HEK293 (cell line): ENCODE measurements around the gene PAIP2.

Experiments
- CTCF ChIA-PET: fragments of 350-600 bp; formaldehyde crosslinking; extraction: SDS; loops from one replicate; lab custom pipeline; 2021; ENCODE audit warnings: antibody characterized with exemption; lab: Yijun Ruan, JAX
- POLR2A ChIA-PET: fragments of 300-600 bp; formaldehyde crosslinking; extraction: SDS; loops from one replicate; lab custom pipeline; 2020; ENCODE audit warnings: antibody characterized with exemption, inconsistent platforms; lab: Yijun Ruan, JAX
- H3K27ac ChIP-seq: fragments of 200-500 bp; sonication (Bioruptor generic); 2 replicates; pipeline ENCODE4 v1.5.1; 2014; ENCODE audit warnings: low read depth, low read length, control low read depth, inconsistent platforms; ENCODE audit errors: extremely low read depth
- H3K36me3 ChIP-seq, 2 experiments: fragments of 200-500 bp in 1 of 2; sonication (Bioruptor generic) in 1 of 2; 1 replicate in 1 of 2; 2 replicates in 1 of 2; pipeline ENCODE4 v1.5.1; 2014 to 2017; ENCODE audit warnings: inconsistent platforms in 2 of 2, low read length in 2 of 2; ENCODE audit not compliant: control insufficient read depth in 2 of 2, insufficient read depth in 1 of 2
- H3K4me1 ChIP-seq: fragments of 200-500 bp; sonication (Bioruptor generic); 2 replicates; pipeline ENCODE4 v1.5.1; 2014; ENCODE audit warnings: mild to moderate bottlenecking, low read length, inconsistent platforms; ENCODE audit not compliant: control insufficient read depth, insufficient read depth
- H3K4me3 ChIP-seq: 2 replicates; pipeline ENCODE4 v1.5.1; 2011; ENCODE audit warnings: low read depth, mild to moderate bottlenecking, control low read depth, low read length, moderate library complexity
- H3K9me3 ChIP-seq: fragments of 200-500 bp; sonication (Bioruptor generic); 2 replicates; pipeline ENCODE4 v1.5.1; 2014; ENCODE audit warnings: low read depth, low read length, inconsistent platforms; ENCODE audit not compliant: control insufficient read depth, insufficient read depth
- BCL11A ChIP-seq: fragments of 450-650 bp; formaldehyde crosslinking; IDR thresholded peaks from 2 replicates; pipeline ENCODE4 v1.5.1; 2016; ENCODE audit warnings: low read depth, missing biosample characterization, missing genetic modification characterization
- IKZF3 ChIP-seq: fragments of 450-650 bp; IDR thresholded peaks from 2 replicates; pipeline ENCODE4 v1.5.0; 2018; ENCODE audit warnings: missing biosample characterization, mild to moderate bottlenecking, missing genetic modification characterization, moderate library complexity
- KLF9 ChIP-seq: fragments of 450-650 bp; formaldehyde crosslinking; IDR thresholded peaks from 2 replicates; pipeline ENCODE4 v1.5.1; 2016; ENCODE audit warnings: missing biosample characterization, missing genetic modification characterization, low read depth
- OVOL3 ChIP-seq: fragments of 450-650 bp; formaldehyde crosslinking; IDR thresholded peaks from 2 replicates; pipeline ENCODE4 v1.5.1; 2016; ENCODE audit warnings: missing biosample characterization, missing genetic modification characterization
- REPIN1 ChIP-seq: fragments of 450-650 bp; formaldehyde crosslinking; IDR thresholded peaks from 2 replicates; pipeline ENCODE4 v1.5.1; 2017; ENCODE audit warnings: missing biosample characterization, missing genetic modification characterization, low read depth
- SCRT2 ChIP-seq: fragments of 450-650 bp; formaldehyde crosslinking; IDR thresholded peaks from 2 replicates; pipeline ENCODE4 v1.5.1; 2016; ENCODE audit warnings: missing biosample characterization, missing genetic modification characterization
- SP3 ChIP-seq: fragments of 450-650 bp; formaldehyde crosslinking; IDR thresholded peaks from 2 replicates; pipeline ENCODE4 v1.5.1; 2016; ENCODE audit warnings: missing biosample characterization, missing genetic modification characterization
- ZBTB48 ChIP-seq: fragments of 450-650 bp; formaldehyde crosslinking; IDR thresholded peaks from 2 replicates; pipeline ENCODE4 v1.5.1; 2016; ENCODE audit warnings: missing biosample characterization, missing genetic modification characterization
- ZFHX2 ChIP-seq: fragments of 450-650 bp; formaldehyde crosslinking; conservative IDR thresholded peaks from 2 replicates; pipeline ENCODE4 v1.5.1; 2016; ENCODE audit warnings: missing biosample characterization, missing genetic modification characterization
- ZNF335 ChIP-seq: fragments of 450-650 bp; formaldehyde crosslinking; conservative IDR thresholded peaks from 2 replicates; pipeline ENCODE4 v1.5.1; 2016; ENCODE audit warnings: missing biosample characterization, missing genetic modification characterization
- ZNF394 ChIP-seq: fragments of 450-650 bp; formaldehyde crosslinking; IDR thresholded peaks from 2 replicates; pipeline ENCODE4 v1.5.1; 2016; ENCODE audit warnings: missing biosample characterization, missing genetic modification characterization, mild to moderate bottlenecking, moderate library complexity, borderline replicate concordance
- ZNF423 ChIP-seq: fragments of 450-650 bp; formaldehyde crosslinking; IDR thresholded peaks from 2 replicates; pipeline ENCODE4 v1.5.1; 2016; ENCODE audit warnings: missing biosample characterization, missing genetic modification characterization
- ZNF521 ChIP-seq: fragments of 450-650 bp; formaldehyde crosslinking; IDR thresholded peaks from 2 replicates; pipeline ENCODE4 v1.5.1; 2017; ENCODE audit warnings: missing biosample characterization, mild to moderate bottlenecking, missing genetic modification characterization
- ZNF558 ChIP-seq: fragments of 450-650 bp; formaldehyde crosslinking; IDR thresholded peaks from 2 replicates; pipeline ENCODE4 v1.5.1; 2016; ENCODE audit warnings: missing biosample characterization, missing genetic modification characterization
- ZNF585B ChIP-seq: fragments of 450-650 bp; formaldehyde crosslinking; IDR thresholded peaks from 2 replicates; pipeline ENCODE4 v1.5.1; 2016; ENCODE audit warnings: missing biosample characterization, missing genetic modification characterization
- ZNF658 ChIP-seq: fragments of 450-650 bp; formaldehyde crosslinking; IDR thresholded peaks from 2 replicates; pipeline ENCODE4; 2016; ENCODE audit warnings: missing biosample characterization, missing genetic modification characterization
- ZNF664 ChIP-seq: fragments of 450-650 bp; formaldehyde crosslinking; IDR thresholded peaks from 2 replicates; pipeline ENCODE4 v1.5.1; 2016; ENCODE audit warnings: missing biosample characterization, missing genetic modification characterization
- ZNF677 ChIP-seq: fragments of 450-650 bp; IDR thresholded peaks from 2 replicates; pipeline ENCODE4 v1.5.0; 2018; ENCODE audit warnings: missing biosample characterization, mild to moderate bottlenecking, missing genetic modification characterization, moderate library complexity
- ZNF747 ChIP-seq: fragments of 450-650 bp; formaldehyde crosslinking; IDR thresholded peaks from 2 replicates; pipeline ENCODE4 v1.5.1; 2016; ENCODE audit warnings: missing biosample characterization, missing genetic modification characterization
- ZNF76 ChIP-seq: fragments of 450-650 bp; formaldehyde crosslinking; IDR thresholded peaks from 2 replicates; pipeline ENCODE4; 2016; ENCODE audit warnings: low read depth, missing biosample characterization, missing genetic modification characterization, borderline replicate concordance
- ZNF830 ChIP-seq: fragments of 450-650 bp; IDR thresholded peaks from 2 replicates; pipeline ENCODE4 v1.5.0; 2018; ENCODE audit warnings: missing biosample characterization, missing genetic modification characterization, low read depth, mild to moderate bottlenecking, moderate library complexity
- TF ChIP-seq, protein P1 (sequence below): fragments of 450-650 bp; formaldehyde crosslinking; IDR thresholded peaks from 2 replicates; pipeline ENCODE4 v1.5.1; 2016; ENCODE audit warnings: missing biosample characterization, missing genetic modification characterization
- TF ChIP-seq, protein P2 (sequence below): fragments of 450-650 bp; formaldehyde crosslinking; IDR thresholded peaks from 2 replicates; pipeline ENCODE4 v1.5.1; 2016; ENCODE audit warnings: missing biosample characterization, missing genetic modification characterization, low read depth

PAIP2 gene

DNA sequence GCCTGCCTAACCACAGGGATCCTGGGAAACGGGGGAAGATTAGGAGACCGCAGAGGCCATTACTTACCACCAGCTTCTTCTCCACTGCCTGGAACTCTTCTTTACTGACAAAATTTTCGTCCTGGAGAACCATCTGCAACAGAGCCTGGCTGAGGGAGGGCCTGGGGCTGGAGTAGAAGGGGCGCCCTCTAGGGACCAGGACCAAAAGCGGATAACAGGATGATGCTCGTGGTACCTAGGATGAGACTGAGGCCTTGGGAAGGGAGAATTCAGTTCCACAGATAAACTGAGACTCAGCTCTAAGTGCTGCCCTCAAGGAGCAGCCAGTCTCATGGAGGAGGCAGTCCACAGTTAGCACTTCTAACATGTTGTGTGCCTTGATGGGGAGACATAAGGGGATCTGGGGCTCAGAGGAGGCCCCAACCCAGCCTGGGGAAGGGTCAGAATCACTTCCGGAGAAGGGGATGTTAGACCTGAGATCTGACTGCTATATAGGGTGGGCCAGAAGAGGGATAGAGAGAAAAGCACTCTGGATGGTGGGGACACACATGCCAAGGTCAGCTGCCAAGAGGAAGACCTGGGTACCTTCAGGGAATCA is 61.0 kb downstream of the PAIP2 start (continued):
- no peak for TF ChIP-seq REPIN1 (tag by site-specific recombination)

DNA sequence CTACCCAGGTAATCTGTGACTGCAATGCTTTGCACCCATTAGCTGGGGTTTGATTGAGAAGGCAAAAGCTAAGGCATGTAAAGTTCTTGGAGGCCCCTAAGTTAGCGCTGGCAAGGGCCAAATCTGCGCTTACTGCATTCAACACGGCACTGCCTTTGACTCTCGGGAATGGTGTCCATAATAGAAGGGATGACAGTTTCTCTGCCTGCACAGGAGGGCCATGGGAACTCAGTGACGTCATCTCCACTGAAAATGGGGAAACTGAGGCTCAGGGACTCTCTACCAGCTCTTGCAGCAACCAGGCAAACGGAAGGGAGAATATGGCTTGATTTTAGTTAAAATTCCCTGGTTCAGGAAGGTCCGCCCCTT is 61.7 kb downstream of the PAIP2 start:
- CTCF ChIA-PET, result interaction anchor here (0.5 to 1.6 kb wide), 11 partner anchors 8 to 990 kb away, joined by 3 to 4 read pairs (median 3); no protein-coding TSS in a partner anchor
- H3K27ac ChIP-seq, result peak overlapping the region; percentile 82
- POLR2A ChIA-PET, result interaction anchor here (0.7 to 2.3 kb wide), 5 partner anchors 11 to 110 kb away, joined by 3 to 8 read pairs (median 3); partner anchors contain the start of genes DNAJC18, MATR3, PAIP2 and STING1
- H3K4me1 ChIP-seq, result peaks cover 5% of the 10 kb centered on the region; the same call in 1 of the 2 replicates
- H3K9me3 ChIP-seq, result no peaks in the 10 kb centered on the region
- peak overlapping the region; percentile 56 for H3K4me3 ChIP-seq
- TF ChIP-seq ZFHX2, result no peak
- peak; percentile 34; the same call in 1 of the 2 replicates for TF ChIP-seq SCRT2 (tag by site-specific recombination)
- TF ChIP-seq, protein P1, sequence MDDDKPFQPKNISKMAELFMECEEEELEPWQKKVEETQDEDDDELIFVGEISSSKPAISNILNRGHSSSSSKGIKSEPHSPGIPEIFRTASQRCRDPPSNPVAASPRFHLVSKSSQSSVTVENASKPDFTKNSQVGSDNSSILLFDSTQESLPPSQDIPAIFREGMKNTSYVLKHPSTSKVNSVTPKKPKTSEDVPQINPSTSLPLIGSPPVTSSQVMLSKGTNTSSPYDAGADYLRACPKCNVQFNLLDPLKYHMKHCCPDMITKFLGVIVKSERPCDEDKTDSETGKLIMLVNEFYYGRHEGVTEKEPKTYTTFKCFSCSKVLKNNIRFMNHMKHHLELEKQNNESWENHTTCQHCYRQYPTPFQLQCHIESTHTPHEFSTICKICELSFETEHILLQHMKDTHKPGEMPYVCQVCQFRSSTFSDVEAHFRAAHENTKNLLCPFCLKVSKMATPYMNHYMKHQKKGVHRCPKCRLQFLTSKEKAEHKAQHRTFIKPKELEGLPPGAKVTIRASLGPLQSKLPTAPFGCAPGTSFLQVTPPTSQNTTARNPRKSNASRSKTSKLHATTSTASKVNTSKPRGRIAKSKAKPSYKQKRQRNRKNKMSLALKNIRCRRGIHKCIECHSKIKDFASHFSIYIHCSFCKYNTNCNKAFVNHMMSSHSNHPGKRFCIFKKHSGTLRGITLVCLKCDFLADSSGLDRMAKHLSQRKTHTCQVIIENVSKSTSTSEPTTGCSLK, result no peak
- TF ChIP-seq, protein P2, sequence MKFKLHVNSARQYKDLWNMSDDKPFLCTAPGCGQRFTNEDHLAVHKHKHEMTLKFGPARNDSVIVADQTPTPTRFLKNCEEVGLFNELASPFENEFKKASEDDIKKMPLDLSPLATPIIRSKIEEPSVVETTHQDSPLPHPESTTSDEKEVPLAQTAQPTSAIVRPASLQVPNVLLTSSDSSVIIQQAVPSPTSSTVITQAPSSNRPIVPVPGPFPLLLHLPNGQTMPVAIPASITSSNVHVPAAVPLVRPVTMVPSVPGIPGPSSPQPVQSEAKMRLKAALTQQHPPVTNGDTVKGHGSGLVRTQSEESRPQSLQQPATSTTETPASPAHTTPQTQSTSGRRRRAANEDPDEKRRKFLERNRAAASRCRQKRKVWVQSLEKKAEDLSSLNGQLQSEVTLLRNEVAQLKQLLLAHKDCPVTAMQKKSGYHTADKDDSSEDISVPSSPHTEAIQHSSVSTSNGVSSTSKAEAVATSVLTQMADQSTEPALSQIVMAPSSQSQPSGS (tag by site-specific recombination), result peak; percentile 98
- peak; percentile 40; the same call in 1 of the 2 replicates for TF ChIP-seq IKZF3 (tag by site-specific recombination)
- peak; percentile 96 for TF ChIP-seq ZNF335 (tag by site-specific recombination)
- peak; percentile 57; the same call in 1 of the 2 replicates for TF ChIP-seq ZBTB48 (tag by site-specific recombination)
- TF ChIP-seq ZNF76 (tag by site-specific recombination), result no peak
- H3K36me3 ChIP-seq, result peaks cover 0 to 12% of the 10 kb centered on the region in 2 experiments; a peak in 2 of 3 replicates

DNA sequence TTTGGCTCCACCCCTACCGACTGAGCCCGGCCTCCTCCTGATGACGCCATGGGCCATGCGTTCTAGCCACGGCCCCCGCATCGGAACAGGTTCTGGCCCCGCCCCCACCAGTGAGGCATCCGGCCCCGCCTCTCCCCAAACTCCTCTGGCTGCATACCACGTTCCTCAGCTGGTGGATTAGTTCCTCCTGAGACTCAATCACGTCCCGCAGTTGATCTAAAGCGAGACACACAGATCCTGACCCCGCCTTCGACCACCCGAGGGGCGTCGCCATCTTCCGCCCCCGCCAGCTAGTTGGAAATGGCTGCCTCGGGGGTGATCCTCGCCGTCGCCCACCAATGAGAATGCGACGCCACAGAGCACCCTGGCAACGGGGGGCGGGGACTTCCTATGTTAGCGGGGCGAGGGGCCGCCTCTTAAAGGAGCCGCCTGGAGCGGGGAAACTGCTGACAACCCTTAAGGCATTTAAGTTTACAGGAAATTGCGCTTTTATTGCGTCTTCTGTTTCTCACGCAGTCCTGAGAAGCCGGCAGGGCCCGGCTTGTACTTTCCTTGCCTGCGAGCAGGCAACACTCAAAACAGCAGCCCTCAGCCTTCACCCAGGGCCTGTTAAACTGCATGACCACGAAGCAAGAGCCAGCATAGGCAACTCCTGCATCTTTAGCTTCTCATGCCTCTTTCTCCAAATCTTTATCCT is 62.3 kb downstream of the PAIP2 start, which contains the start of gene SPATA24:
SPATA24 (minus strand) TSS at position 303 of the 697 bp plus-strand sequence; CDS start at position 274, 29 bp downstream.
- Histone ChIP-seq H3K9me3 (no peaks in the 10 kb centered on the region), H3K4me1 (peaks cover 5% of the 10 kb centered on the region; the same call in 1 of the 2 replicates), H3K4me3 (peak within 1 kb of the TSS; percentile 56), H3K36me3 (peaks cover 0 to 12% of the 10 kb centered on the region in 2 experiments; a peak in 2 of 3 replicates), H3K27ac (peak within 1 kb of the TSS; percentile 82)
- CTCF ChIA-PET, result interaction anchor here (0.6 to 1.5 kb wide), 11 partner anchors 7 to 991 kb away, joined by 3 to 4 read pairs (median 3); no protein-coding TSS in a partner anchor
- POLR2A ChIA-PET, result interaction anchor here (0.6 to 2.3 kb wide), 8 partner anchors 11 to 206 kb away, joined by 3 to 8 read pairs (median 4); partner anchors contain the start of genes DNAJC18, MATR3, PAIP2 and SIL1
- TF ChIP-seq BCL11A, result no peak
- TF ChIP-seq IKZF3 (tag by site-specific recombination), result peak; percentile 6; the same call in 1 of the 2 replicates
- peak; percentile 54; the same call in 1 of the 2 replicates for TF ChIP-seq ZNF558 (tag by site-specific recombination)
- TF ChIP-seq, protein P1, result no peak
- TF ChIP-seq KLF9 (tag by site-specific recombination), result peak; percentile 98
- no peak for TF ChIP-seq ZNF747 (tag by site-specific recombination)
- no peak for TF ChIP-seq ZNF521 (tag by site-specific recombination)
- TF ChIP-seq ZNF658 (tag by site-specific recombination), result no peak
- no peak; the same call in 1 of the 2 replicates for TF ChIP-seq ZNF585B
- TF ChIP-seq ZNF664 (tag by site-specific recombination), result no peak
- peak; percentile 99 for TF ChIP-seq SP3 (tag by site-specific recombination)
- TF ChIP-seq ZNF830 (tag by site-specific recombination), result no peak
- peak; percentile 40; the same call in 1 of the 2 replicates for TF ChIP-seq ZNF394
- TF ChIP-seq OVOL3 (tag by site-specific recombination), result no peak
- no peak for TF ChIP-seq ZNF423
- no peak for TF ChIP-seq ZNF677 (tag by site-specific recombination)
